ENCODE measurements around the gene JMJD8. TPM values are rescaled to one million over a fixed set of nuclear protein-coding genes. Genes with fewer than 3 reads are reported as not detected.

The JMJD8 gene
- total RNA-seq, 1 donor from 2014 or later: 43.1 TPM

DNA sequence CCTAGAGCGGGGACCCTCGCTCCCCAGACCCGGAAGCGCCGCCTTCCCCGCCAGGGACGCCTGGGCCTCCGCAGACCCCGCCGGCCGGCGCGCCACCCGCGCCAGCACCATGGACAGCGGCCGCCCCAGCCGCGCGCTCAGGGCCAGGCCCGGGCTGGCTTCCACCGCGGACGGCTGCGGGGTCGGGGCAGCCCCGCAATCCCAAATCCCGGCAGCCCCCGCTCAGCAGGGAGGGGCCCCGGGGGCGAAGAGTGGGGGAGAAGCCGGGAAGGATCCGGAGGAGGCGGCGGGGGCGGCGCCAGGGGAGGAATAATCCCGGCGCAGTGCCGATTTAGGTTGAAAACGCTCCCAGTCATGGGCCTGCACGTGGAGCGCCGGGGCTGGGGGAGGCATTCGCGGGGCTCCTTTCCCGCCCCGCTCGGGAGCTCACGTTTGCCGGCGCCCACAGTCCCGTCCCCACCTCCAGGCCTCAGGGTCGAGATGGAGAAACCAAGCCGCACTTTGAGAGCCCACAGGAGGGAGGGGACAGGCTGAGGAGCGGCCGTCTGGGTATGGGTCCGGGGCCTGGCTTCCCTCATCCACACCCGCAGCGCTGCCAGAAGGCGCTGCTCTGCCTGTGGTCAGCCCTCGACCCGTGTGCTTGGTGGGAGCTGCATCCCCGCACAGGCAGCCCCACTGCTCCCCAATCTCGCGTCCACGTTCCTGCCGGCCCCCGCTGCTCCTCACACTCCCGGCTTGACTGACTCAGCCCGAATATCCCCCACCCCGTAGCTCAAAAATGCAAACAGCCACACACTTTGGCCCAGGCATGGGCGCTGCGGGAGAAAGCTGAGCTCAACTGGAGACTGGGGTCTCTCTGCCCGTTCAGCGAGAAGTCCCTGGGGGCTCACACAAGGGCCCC lies 16.8 kb upstream of the JMJD8 start:
- TF ChIP-seq, protein P1, sequence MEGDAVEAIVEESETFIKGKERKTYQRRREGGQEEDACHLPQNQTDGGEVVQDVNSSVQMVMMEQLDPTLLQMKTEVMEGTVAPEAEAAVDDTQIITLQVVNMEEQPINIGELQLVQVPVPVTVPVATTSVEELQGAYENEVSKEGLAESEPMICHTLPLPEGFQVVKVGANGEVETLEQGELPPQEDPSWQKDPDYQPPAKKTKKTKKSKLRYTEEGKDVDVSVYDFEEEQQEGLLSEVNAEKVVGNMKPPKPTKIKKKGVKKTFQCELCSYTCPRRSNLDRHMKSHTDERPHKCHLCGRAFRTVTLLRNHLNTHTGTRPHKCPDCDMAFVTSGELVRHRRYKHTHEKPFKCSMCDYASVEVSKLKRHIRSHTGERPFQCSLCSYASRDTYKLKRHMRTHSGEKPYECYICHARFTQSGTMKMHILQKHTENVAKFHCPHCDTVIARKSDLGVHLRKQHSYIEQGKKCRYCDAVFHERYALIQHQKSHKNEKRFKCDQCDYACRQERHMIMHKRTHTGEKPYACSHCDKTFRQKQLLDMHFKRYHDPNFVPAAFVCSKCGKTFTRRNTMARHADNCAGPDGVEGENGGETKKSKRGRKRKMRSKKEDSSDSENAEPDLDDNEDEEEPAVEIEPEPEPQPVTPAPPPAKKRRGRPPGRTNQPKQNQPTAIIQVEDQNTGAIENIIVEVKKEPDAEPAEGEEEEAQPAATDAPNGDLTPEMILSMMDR (IDR thresholded peaks at IDR 0.05; ENCODE audit: borderline replicate concordance): no peak
- Histone ChIP-seq H3K27ac (replicated peaks) (no peak overlapping the region), H3K36me3 (no peaks in the 10 kb centered on the region), H3K9me3 (replicated peaks) (no peaks in the 10 kb centered on the region), H3K4me1 (peaks cover 12% of the 10 kb centered on the region), H3K27me3 (ENCODE audit: low read depth) (peaks cover 99% of the 10 kb centered on the region), H3K4me3 (no peak overlapping the region)
- intact Hi-C loops (cut with micrococcal nuclease): no loop called here
- DNase-seq: no peak

DNA sequence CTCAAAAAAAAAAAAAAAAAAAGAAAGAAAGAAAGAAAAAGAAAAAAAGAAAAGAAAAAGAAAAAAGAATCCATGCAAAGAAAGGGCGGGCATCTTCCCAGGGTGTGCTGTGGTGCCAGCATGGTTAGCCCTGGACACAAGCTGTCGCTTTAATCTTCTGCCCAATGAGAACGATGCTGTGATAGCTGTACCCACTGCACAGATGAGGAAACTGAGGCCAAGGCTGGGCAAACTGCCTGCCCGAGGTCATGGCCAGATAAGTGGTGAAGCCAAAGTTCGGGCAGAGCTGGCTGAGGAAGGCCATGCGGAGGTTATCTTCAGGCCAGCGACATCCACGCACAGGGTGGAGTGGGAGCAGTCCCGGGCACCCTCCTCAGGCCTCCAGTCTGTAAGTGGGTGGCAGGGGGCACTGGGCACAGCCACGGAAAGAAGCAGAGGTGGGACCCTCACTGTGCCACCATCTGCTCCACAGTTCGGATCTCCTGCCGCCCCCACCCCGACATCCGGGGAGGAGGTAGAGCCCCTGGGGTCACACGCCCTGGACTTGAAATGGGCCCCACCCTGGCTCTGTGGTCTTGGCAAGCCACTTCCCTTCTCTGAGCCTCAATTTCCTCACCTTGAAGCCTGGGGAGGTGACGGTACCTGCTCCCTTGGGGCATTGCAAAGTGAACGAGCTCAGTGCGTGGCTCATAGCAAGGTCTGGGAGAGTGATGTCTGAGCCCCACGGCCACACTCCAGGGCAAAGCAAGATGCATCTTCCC lies 15.0 kb upstream of the JMJD8 start:
- Histone ChIP-seq H3K9me3 (replicated peaks) (no peaks in the 10 kb centered on the region), H3K27ac (replicated peaks) (no peak overlapping the region), H3K4me3 (no peak overlapping the region), H3K4me1 (peaks cover 29% of the 10 kb centered on the region), H3K27me3 (ENCODE audit: low read depth) (peaks cover 100% of the 10 kb centered on the region), H3K36me3 (no peaks in the 10 kb centered on the region)
- TF ChIP-seq, protein P1 (IDR thresholded peaks at IDR 0.05; ENCODE audit: borderline replicate concordance): no peak
- intact Hi-C loops (cut with micrococcal nuclease): no loop called here
- no peak for DNase-seq

DNA sequence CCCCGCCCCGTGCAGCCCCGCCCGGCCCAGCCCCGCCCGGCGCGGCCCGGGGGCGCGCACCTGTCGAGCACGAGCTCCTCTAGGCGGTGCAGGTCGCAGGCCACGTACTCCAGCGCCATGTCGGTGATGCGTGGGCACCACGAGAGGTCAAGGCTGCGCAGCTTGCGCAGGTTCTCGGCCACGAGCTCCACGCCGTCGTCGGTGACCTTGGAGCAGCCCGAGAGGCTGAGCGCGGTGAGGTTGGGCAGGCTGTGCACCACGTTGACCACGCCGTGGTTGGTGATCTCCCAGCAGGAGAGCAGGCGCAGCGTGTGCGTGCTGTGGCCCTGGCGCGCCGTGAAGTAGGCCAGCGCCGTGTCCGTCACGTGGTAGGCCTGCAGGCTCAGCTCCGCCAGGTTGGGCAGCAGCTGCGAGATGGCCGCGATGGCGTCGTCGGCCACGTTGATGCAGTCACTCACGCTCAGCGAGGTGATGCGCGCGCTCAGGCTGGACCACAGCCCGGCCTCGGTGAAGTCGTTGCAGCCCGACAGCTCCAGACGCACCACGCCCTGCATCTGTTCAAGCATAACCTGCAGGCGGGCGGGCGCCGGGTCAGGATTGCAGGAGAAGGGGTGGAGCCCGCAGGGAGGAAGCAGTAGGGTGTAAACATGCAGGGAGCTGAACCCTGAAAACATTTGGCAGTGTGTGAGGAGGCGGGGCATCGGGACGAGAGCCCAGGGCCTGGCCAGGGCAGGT lies 11.4 kb upstream of the JMJD8 start:
- Histone ChIP-seq H3K27me3 (ENCODE audit: low read depth) (peaks cover 95% of the 10 kb centered on the region), H3K36me3 (no peaks in the 10 kb centered on the region), H3K4me3 (peak overlapping the region; percentile 40), H3K27ac (replicated peaks) (no peak overlapping the region), H3K9me3 (replicated peaks) (no peaks in the 10 kb centered on the region), H3K4me1 (peaks cover 32% of the 10 kb centered on the region)
- TF ChIP-seq, protein P1 (IDR thresholded peaks at IDR 0.05; ENCODE audit: borderline replicate concordance): no peak
- intact Hi-C loops (cut with micrococcal nuclease): no loop called here
- no peak for DNase-seq

DNA sequence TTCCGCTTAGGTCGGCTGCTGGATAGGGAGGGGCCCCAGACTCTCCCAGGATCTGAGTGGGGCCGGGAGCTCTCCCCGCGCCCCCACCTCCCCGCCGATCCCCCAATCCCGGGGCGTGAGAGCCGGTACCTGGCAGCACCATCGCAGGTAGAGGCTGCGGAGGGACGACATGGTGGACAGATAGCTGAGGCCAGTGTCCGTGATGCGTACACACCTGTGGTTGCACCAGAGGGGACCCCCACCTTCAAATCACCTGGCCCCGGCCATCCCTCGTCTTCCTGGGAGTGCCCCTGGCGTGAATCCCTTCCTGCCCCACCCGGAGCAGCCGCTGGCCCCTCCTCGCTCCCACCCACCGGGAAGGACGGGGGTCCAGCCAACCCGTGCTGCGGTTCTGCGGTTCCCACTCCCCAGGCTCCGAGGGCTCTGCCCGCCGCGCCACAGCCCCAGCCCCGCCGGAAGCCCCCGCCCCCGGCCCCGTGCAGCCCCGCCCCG lies 10.8 kb upstream of the JMJD8 start:
- Histone ChIP-seq H3K9me3 (replicated peaks) (no peaks in the 10 kb centered on the region), H3K4me3 (peak overlapping the region; percentile 23), H3K27me3 (ENCODE audit: low read depth) (peaks cover 89% of the 10 kb centered on the region), H3K27ac (replicated peaks) (no peak overlapping the region), H3K36me3 (no peaks in the 10 kb centered on the region), H3K4me1 (peaks cover 33% of the 10 kb centered on the region)
- no peak for DNase-seq
- TF ChIP-seq, protein P1 (IDR thresholded peaks at IDR 0.05; ENCODE audit: borderline replicate concordance): no peak
- intact Hi-C loops (cut with micrococcal nuclease): no loop called here
